ENCODE data around the gene RO60.
A peak's percentile ranks its signal among the peaks of the same experiment; 100 is the strongest.

Gene RO60

GRCh38 chr1:193103759-193104501, 44.5 kb downstream of the RO60 start:
- DNase-seq: peak; percentile 14
- in situ Hi-C loops (cut with MboI; ENCODE audit: low pct_unique_long_range_greater_than_20kb, low sequenced_read_pairs): no loop called here

GRCh38 chr1:193104502-193104906, 45.1 kb downstream of the RO60 start:
- peak; percentile 62 for DNase-seq
- in situ Hi-C loops (cut with MboI; ENCODE audit: low pct_unique_long_range_greater_than_20kb, low sequenced_read_pairs): no loop called here

GRCh38 chr1:193104907-193105820, 45.8 kb downstream of the RO60 start, which contains the start of gene GLRX2:
Gene GLRX2, minus strand, starts transcription at chr1:193105414. Its CDS starts 32 bp downstream, at chr1:193105382.
- in situ Hi-C loops (cut with MboI; ENCODE audit: low pct_unique_long_range_greater_than_20kb, low sequenced_read_pairs): no loop called here
- DNase-seq: peak; percentile 68

- DNase-seq: no peak
- in situ Hi-C loops (cut with MboI; ENCODE audit: low pct_unique_long_range_greater_than_20kb, low sequenced_read_pairs): no loop called here
Measured at GRCh38 chr1:193105821-193106177, 46.4 kb downstream of the RO60 start.

- DNase-seq: no peak
- in situ Hi-C loops (cut with MboI; ENCODE audit: low pct_unique_long_range_greater_than_20kb, low sequenced_read_pairs): no loop called here
Measured at GRCh38 chr1:193108471-193108870, 49.1 kb downstream of the RO60 start.
